Subcutaneous abdominal adipose tissue (tissue), 5 donors: ENCODE measurements around the gene IRAG1.
"Not testable (repeated sequence)": the region's sequence is repeated elsewhere in the genome, so short reads cannot be mapped to it uniquely, and the experiment has no call there.

ENCODE experiments used
- H3K27ac ChIP-seq: one replicate; pipeline ENCODE4 v1.7.0; 2013; ENCODE audit warnings: low read depth, mild to moderate bottlenecking, inconsistent platforms, low read length, moderate library complexity
- H3K27me3 ChIP-seq, 5 donors: one replicate each; pipeline ENCODE4 v1.7.0; 2013; ENCODE audit warnings: low read length in 5 of 5, inconsistent platforms in 1 of 5; ENCODE audit not compliant: control insufficient read depth in 5 of 5, insufficient read depth in 4 of 5
- H3K36me3 ChIP-seq, 5 donors: one replicate each; pipeline ENCODE4 v1.7.0; 2013; ENCODE audit warnings: low read length in 5 of 5; ENCODE audit not compliant: control insufficient read depth in 5 of 5, insufficient read depth in 5 of 5
- H3K4me1 ChIP-seq, 5 donors: one replicate each; pipeline ENCODE4 v1.7.0; 2013; ENCODE audit warnings: low read length in 5 of 5, mild to moderate bottlenecking in 3 of 5, moderate library complexity in 1 of 5; ENCODE audit not compliant: control insufficient read depth in 5 of 5, insufficient read depth in 5 of 5
- H3K4me3 ChIP-seq, 5 donors: one replicate each; pipeline ENCODE4 v1.7.0; 2013; ENCODE audit warnings: low read length in 5 of 5, low read depth in 1 of 5
- H3K9ac ChIP-seq, 5 donors: one replicate each; pipeline ENCODE4 v1.7.0; 2013; ENCODE audit warnings: low read length in 5 of 5, mild to moderate bottlenecking in 4 of 5, moderate library complexity in 3 of 5
- H3K9me3 ChIP-seq, 5 donors: one replicate each; pipeline ENCODE4 v1.7.0; 2013; ENCODE audit warnings: low read length in 5 of 5; ENCODE audit not compliant: control insufficient read depth in 5 of 5
- donor health status: healthy.
- donor health status: healthy.
- donor health status: healthy.
- donor health status: healthy.
- donor health status: healthy.

The IRAG1 gene

GRCh38 chr11:10688401-10688800 is 5.2 kb downstream of the IRAG1 start:
- no peaks in the 10 kb centered on the region for H3K9me3 ChIP-seq
- peaks cover 0 to 3% (median 0%) of the 10 kb centered on the region in 5 donors for H3K27me3 ChIP-seq
- no peak overlapping the region for H3K27ac ChIP-seq
- H3K4me1 ChIP-seq, result peaks cover 0 to 8% (median 7%) of the 10 kb centered on the region in 5 donors
- no peak overlapping the region for H3K9ac ChIP-seq
- H3K36me3 ChIP-seq, result no peaks in the 10 kb centered on the region
- no peak overlapping the region for H3K4me3 ChIP-seq

- Histone ChIP-seq H3K36me3 (no peaks in the 10 kb centered on the region), H3K9ac (no peak overlapping the region), H3K27ac (no peak overlapping the region), H3K4me1 (no peaks in the 10 kb centered on the region), H3K27me3 (no peaks in the 10 kb centered on the region), H3K4me3 (no peak overlapping the region), H3K9me3 (no peaks in the 10 kb centered on the region)
Measured at GRCh38 chr11:10686311-10686710, 7.2 kb downstream of the IRAG1 start.

- H3K9ac ChIP-seq, result no peak overlapping the region
- H3K4me1 ChIP-seq, result no peaks in the 10 kb centered on the region
- no peaks in the 10 kb centered on the region for H3K36me3 ChIP-seq
- H3K27me3 ChIP-seq, result no peaks in the 10 kb centered on the region
- no peaks in the 10 kb centered on the region for H3K9me3 ChIP-seq
- H3K27ac ChIP-seq, result no peak overlapping the region
- H3K4me3 ChIP-seq, result no peak overlapping the region
Measured at GRCh38 chr11:10683429-10683828, 10.1 kb downstream of the IRAG1 start.

GRCh38 chr11:10680956-10681487 is 12.5 kb downstream of the IRAG1 start:
- H3K4me1 ChIP-seq, result peaks cover 4 to 14% (median 7%) of the 10 kb centered on the region in 5 donors
- no peaks in the 10 kb centered on the region for H3K9me3 ChIP-seq
- H3K27me3 ChIP-seq, result no peaks in the 10 kb centered on the region
- no peak overlapping the region for H3K4me3 ChIP-seq
- no peak overlapping the region for H3K9ac ChIP-seq
- no peaks in the 10 kb centered on the region for H3K36me3 ChIP-seq
- H3K27ac ChIP-seq, result no peak overlapping the region

- H3K36me3 ChIP-seq, H3K9me3 ChIP-seq, H3K9ac ChIP-seq, H3K4me3 ChIP-seq, H3K27me3 ChIP-seq, H3K27ac ChIP-seq: not testable (repeated sequence)
- H3K4me1 ChIP-seq, result peaks cover 5 to 21% (median 13%) of the 10 kb centered on the region in 5 donors
Measured at GRCh38 chr11:10680279-10680678, 13.3 kb downstream of the IRAG1 start.

- Histone ChIP-seq H3K36me3 (no peaks in the 10 kb centered on the region), H3K27me3 (no peaks in the 10 kb centered on the region), H3K9me3 (no peaks in the 10 kb centered on the region), H3K9ac (no peak overlapping the region), H3K4me1 (peaks cover 11 to 27% (median 20%) of the 10 kb centered on the region in 5 donors), H3K4me3 (no peak overlapping the region), H3K27ac (no peak overlapping the region)
Measured at GRCh38 chr11:10679644-10680043, 13.9 kb downstream of the IRAG1 start.

- no peaks in the 10 kb centered on the region for H3K9me3 ChIP-seq
- no peak overlapping the region for H3K4me3 ChIP-seq
- no peaks in the 10 kb centered on the region for H3K36me3 ChIP-seq
- H3K9ac ChIP-seq, result no peak overlapping the region
- no peak overlapping the region for H3K27ac ChIP-seq
- H3K4me1 ChIP-seq, result peaks cover 20 to 40% (median 31%) of the 10 kb centered on the region in 5 donors
- no peaks in the 10 kb centered on the region for H3K27me3 ChIP-seq
Measured at GRCh38 chr11:10678101-10678500, 15.5 kb downstream of the IRAG1 start.

- no peak overlapping the region for H3K4me3 ChIP-seq
- H3K36me3 ChIP-seq, result no peaks in the 10 kb centered on the region
- no peaks in the 10 kb centered on the region for H3K9me3 ChIP-seq
- H3K4me1 ChIP-seq, result peaks cover 20 to 40% (median 31%) of the 10 kb centered on the region in 5 donors
- no peak overlapping the region for H3K9ac ChIP-seq
- peak overlapping the region; percentile 14 for H3K27ac ChIP-seq
- H3K27me3 ChIP-seq, result no peaks in the 10 kb centered on the region
Measured at GRCh38 chr11:10676919-10677318, 16.6 kb downstream of the IRAG1 start.

- peak overlapping the region in 4 of 5 donors; percentile 4 to 39 (median 16) for H3K9ac ChIP-seq
- H3K36me3 ChIP-seq, result no peaks in the 10 kb centered on the region
- no peaks in the 10 kb centered on the region for H3K9me3 ChIP-seq
- peaks cover 20 to 44% (median 34%) of the 10 kb centered on the region in 5 donors for H3K4me1 ChIP-seq
- H3K27me3 ChIP-seq, result no peaks in the 10 kb centered on the region
- peak overlapping the region; percentile 36 to 65 (median 47) for H3K4me3 ChIP-seq
- peak overlapping the region; percentile 79 for H3K27ac ChIP-seq
Measured at GRCh38 chr11:10674911-10675440, 18.6 kb downstream of the IRAG1 start.

- peaks cover 21 to 49% (median 39%) of the 10 kb centered on the region in 5 donors for H3K4me1 ChIP-seq
- no peaks in the 10 kb centered on the region for H3K27me3 ChIP-seq
- peak overlapping the region in 4 of 5 donors; percentile 4 to 39 (median 16) for H3K9ac ChIP-seq
- peak overlapping the region; percentile 36 to 65 (median 47) for H3K4me3 ChIP-seq
- no peaks in the 10 kb centered on the region for H3K9me3 ChIP-seq
- peak overlapping the region; percentile 79 for H3K27ac ChIP-seq
- H3K36me3 ChIP-seq, result no peaks in the 10 kb centered on the region
Measured at GRCh38 chr11:10674440-10674855, 19.1 kb downstream of the IRAG1 start.
